RCC 7860 (cell line): Measurements from ENCODE around the gene CEP20.
"Not testable (repeated sequence)": the region's sequence is repeated elsewhere in the genome, so short reads cannot be mapped to it uniquely, and the experiment has no call there.

Experiments
- DNase-seq: peaks from one replicate; pipeline ENCODE4 v3.0.0-alpha.2; 2015; ENCODE audit warnings: low spot score
- FAIRE-seq: peaks from 2 replicates; lab custom pipeline; 2012; peaks lifted over from hg19 to GRCh38; lab: Jason Lieb, UNC

Gene CEP20

DNA sequence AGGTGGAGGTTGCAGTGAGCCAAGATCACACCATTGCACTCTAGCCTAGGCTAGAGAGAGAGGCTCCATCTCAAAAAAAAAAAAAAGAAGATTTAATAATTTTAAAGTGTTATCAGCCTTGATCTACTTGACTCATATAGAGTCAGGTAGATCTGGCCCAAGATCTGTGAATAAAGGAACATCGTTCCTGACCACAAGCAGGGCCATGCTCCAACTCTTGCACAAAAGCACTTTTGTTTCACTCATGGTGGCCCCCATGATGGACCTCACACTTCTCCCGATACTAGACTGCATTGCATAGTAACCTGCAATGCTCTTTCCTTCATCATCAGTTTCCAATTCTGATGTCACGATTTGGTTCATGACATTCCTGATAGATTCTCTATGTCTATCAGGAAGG, 26.4 kb downstream of the CEP20 start:
- FAIRE-seq = no peak
- no peak for DNase-seq

GRCh38 chr16:15858921-15859668, 29.3 kb downstream of the CEP20 start:
- DNase-seq = no peak

DNA sequence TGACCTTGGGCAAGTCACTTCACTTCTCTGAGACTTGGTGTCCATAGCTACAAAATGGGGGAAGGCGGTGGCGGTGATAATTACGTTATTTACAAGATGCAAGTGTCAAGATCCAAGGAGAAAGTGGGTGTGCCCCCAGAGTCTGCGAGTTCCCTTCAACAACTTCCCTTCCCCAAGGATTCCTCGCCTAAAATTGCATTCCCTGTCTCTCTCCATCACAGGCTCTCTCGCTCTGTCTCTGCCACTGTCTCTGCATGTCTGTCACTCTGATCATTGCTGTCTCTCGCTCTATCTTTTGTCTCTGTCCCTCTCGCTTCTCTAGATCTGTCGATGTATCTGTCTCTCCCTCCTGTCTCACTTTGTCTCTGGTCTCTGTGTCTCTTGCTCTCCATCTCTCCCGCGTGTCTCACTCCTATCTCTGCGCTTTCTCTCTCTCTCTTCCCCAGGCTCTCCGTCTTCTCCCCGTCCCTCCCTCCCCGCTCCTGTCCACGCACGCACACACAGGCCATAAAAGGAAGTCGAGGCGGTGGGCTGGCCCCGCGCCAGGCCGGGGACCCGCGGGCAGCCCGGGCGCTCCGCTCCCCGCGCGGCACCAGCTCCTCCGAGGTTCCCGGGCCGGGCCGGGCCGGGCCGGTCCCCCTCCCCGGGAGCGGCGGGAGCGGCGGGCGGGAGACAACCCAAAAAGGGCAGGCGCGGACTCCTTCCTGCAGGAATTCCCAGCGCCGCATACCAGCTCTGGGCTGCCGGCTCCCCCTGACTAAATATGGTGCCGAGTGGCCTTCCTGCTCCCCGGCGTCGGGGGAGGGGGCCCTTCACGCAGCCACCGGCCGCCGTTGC, 30.5 kb downstream of the CEP20 start:
- FAIRE-seq (no peak), DNase-seq (no peak)

More at GRCh38 chr16:15858921-15859668, 29.3 kb downstream of the CEP20 start:
- FAIRE-seq = no peak

DNA sequence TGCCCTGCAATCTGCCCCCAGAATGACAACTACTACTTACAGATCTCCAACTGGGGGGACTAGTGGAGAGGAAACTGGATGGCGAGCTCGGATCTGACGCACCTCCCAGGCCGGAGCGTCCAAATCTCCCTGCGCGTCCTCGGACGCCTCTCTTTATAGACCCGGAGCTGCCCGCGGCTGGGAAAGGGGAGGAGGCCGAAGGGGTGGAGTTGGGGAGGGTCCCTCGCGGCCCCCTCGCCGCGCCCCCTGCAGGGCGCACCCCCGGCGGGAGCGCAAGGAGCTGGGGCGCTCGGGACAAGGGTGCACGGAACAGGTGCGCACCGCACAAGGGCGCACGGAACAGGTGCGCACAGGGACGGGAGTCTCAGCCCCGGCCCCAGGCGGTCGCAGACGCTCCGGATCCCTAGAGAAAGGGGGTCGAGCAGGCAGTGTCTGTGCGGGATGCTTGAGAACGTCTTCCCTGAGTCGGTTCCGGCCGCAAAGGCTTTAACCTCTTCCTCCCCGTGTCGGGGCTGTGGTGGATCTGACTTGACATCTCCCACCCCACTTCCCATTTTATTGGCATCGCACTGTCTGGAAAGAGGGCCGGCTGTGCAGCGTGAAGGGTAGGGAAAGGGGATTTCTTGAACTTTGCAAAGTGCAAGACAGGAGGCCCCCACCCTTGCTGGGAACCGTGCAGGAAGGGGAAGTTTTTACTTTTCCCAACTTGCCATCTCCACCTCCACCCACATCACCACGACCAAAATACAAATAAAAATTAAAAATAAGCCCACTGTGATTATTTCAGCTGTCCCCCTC, 31.3 kb downstream of the CEP20 start, which contains the start of gene MYH11:
TSS of gene MYH11 (minus strand) at position 128 of the 798 bp plus-strand sequence. CDS start 18,776 bp downstream, outside the sequence.
- FAIRE-seq = no peak
- no peak for DNase-seq

- FAIRE-seq (no peak), DNase-seq (no peak)
These were observed 32.2 kb downstream of the CEP20 start for GRCh38 chr16:15856182-15856581.

DNA sequence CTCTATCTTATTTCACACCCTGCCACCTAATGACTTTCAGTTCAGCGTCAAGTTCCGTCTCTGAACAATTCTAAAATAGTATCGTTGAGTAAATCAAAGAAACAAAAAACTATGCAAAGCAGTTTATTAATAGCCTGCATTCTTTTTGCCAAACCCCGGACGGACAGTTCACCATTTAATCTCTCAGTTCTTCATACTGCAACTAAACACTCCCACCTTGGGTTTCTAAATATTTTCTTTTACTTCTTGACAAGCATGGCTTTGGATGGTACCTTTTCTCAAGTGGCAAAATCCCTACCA, 32.7 kb downstream of the CEP20 start:
- DNase-seq (no peak), FAIRE-seq (no peak)

- DNase-seq (no peak), FAIRE-seq (no peak)
These were observed 33.3 kb downstream of the CEP20 start for GRCh38 chr16:15854906-15855703.

DNA sequence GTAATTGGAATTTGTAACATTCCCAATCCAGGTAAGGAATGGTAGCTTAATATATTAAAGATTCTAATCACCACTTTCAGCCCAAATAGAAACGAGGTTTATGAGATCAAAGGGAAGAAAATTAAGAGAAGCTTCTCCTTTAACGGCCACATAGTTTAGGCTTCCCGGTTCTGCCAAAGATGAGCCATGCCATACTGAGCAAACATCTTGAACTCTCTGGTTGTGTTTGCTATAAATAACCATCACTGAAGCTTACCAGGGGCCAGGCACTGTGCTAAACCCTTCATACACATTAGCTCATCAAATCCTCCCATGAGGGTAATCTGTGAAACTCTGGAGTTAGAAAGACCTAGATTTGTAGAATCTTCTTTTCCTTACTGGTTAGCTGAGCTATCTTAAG, 34.3 kb downstream of the CEP20 start:
- no peak for FAIRE-seq
- DNase-seq = no peak

DNA sequence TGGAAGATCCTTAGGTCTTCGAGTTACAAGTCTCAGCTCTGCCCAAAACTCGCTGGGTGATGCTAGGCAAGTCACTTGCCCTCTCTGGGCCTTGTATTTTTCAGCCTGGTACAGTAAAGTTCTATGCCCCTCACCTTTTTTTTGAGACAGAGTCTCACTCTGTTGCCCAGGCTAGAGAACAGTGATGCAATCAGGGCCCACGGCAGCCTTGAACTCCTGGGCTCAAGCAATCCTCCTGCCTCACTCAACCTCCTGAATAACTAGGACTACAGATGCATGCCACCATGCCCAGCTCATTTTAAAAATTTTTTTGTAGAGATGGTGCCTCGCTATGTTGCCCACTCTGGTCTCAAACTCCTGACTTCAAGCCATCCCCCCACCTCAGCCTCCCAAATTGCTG, 35.4 kb downstream of the CEP20 start:
- FAIRE-seq (no peak), DNase-seq (no peak)

- not testable (repeated sequence) for DNase-seq, FAIRE-seq
These were observed 37.8 kb downstream of the CEP20 start for GRCh38 chr16:15850555-15850954.

GRCh38 chr16:15849209-15849981, 39.0 kb downstream of the CEP20 start:
- DNase-seq = no peak
- FAIRE-seq = no peak

DNA sequence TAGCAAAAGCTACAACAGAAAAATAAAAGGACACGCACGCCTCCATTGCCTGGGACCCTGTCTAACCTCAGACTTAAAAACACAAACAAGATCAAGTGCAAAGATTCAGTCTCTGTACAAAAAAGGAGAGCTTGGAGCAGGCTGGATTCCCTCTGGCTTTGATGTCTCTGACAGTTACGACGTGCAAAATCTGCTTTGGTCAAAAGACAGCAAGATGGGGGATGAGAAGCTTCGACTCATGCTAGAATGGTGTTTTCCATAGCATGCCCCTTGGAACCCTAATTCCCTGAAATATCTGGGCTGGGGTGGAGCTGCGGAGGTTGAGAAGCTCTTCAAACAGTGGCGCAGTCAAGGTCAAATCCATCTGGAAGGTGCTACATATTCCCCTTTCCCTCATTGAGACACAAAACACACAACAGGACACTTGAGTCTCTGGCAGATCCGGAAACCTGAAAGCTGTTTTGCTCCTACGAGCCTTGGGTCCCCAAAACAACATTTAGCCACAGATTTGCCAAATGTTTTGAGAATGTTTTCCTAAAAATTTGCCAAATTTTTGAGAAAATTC, 40.7 kb downstream of the CEP20 start:
- DNase-seq (no peak), FAIRE-seq (no peak)

GRCh38 chr16:15846510-15846909, 41.9 kb downstream of the CEP20 start:
- FAIRE-seq (no peak), DNase-seq (no peak)

- FAIRE-seq (no peak), DNase-seq (peak; percentile 7)
These were observed 44.6 kb downstream of the CEP20 start for GRCh38 chr16:15843635-15844279.

DNA sequence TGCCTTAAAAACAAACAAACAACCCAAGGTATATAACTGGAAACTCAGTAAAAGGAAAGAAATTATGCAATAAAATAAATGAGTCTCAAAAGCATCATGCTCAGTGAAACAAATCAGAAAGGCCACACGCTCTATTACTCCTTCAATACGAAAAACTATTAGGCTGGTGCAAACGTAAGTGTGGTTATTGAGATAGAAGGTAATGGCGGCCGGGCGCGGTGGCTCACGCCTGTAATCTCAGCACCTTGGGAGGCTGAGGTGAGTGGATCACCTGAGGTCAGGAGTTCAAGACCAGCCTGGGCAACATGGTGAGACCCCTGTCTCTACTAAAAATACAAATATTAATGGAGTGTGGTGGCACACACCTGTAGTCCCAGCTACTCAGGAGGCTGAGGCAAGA, 49.2 kb downstream of the CEP20 start:
- not testable (repeated sequence) for FAIRE-seq, DNase-seq

DNA sequence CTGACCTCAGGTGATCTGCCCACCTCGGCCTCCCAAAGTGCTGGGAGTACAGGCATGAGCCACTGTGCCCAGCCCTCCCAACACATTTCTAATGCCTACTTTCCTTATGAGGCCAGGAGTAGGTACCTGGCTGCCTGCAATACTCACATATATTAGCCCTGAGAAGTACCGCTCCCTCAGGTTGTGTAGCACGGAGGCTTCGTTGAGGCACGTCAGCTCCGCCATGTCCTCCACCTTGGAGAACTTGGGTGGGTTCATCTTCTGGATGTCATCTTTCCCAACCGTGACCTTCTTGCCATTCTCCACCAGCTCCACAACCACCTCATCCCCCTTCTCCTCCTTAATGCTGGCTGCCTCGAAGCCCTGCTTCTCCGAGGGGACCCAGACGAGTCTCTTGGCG, 50.6 kb downstream of the CEP20 start:
- no peak for DNase-seq
- FAIRE-seq = no peak

GRCh38 chr16:15836965-15837611, 51.3 kb downstream of the CEP20 start:
- no peak for FAIRE-seq
- no peak for DNase-seq

DNA sequence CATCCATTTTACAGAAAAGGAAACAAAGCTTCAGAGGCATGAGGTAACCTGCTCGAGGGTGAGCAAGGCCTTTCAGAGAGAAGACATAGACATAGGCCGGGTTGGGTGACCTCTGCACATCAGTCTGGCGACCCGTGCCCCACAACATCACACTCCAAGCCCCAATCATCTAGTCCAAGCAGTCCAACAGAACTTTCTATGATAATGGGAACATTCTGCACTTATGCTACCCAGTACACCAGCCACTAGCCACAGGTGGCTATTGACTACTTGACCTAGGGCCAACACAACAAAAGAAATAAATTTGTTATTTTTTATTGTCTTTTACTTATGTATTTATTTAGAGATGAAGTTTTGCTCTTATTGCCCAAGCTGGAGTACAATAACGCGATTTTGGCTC, 52.3 kb downstream of the CEP20 start:
- DNase-seq = no peak
- no peak for FAIRE-seq
